Measurements from ENCODE around the gene RNF14.
"Not testable (repeated sequence)": the region's sequence is repeated elsewhere in the genome, so short reads cannot be mapped to it uniquely, and the experiment has no call there.

The RNF14 gene

DNA sequence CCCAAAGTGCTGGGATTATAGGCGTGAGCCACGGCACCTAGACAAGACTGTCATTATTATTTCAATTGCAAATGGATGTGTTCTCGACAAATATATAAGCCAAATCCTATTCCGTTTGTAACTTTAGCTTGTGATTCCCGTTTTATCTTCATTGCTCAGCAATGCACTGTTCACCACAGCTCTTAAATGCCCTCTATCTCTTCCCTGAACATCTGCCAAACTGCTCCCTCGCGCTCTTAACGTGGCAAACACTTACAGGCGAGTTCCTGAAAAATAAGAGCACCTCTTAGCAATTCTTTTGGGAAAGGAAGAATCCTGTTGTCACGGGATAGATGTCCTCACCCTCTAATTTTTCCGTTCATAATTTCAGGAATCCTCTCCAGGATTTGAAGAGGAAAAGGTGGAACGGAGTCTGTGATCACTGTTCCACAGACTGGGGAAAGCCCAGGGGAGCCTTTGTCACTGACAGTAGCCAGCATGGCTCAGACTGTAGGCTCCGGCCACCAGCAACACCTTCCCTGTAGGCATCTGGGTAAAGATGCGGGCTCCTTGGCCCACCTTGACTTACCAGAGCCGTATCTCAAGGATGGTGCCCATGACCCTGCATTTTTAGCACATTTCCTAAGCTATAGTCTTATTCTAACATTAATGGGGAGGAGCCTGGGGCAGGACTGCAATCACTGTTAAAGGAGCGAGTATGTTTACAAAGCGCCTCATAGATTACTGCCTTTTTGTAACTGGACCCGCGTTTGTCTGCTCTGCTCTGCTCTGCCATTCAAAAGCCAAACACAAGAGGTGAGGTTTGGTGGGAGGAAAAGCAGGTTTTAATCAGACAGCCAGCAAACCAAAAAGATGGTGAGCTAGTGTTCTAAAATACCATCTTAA, 64.1 kb downstream of the RNF14 start:
- TF ChIP-seq CTCF (conservative IDR thresholded peaks at IDR 0.05; ENCODE audit: control insufficient read depth, insufficient read depth, low read depth, low read length): no peak
- no peak overlapping the region for H3K4me3 ChIP-seq (ENCODE audit: control insufficient read depth, low read depth, low read length)
- no peak for DNase-seq (ENCODE audit: low read depth)

- not testable (repeated sequence) for DNase-seq (ENCODE audit: low read depth)
Measured at GRCh38 chr5:142033632-142034567, 65.0 kb downstream of the RNF14 start.

DNA sequence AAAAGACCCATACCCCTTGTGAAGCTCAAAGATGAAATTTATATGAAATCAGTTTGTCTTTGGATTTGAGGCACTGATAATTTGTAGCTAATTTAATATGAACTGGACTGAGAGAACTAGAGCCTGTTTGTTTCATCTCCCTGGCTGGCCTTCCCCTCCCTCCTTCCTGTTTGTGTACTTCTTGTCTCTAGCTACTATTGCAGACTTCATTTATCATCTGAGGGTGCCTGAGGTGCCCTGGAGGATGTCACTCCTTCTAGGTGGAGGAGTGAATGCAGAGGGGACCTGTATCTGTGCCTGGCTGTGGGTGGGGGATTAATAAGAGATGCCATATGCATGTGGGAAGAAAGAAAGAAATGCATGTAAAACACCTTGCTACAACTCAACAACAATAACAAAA, 66.1 kb downstream of the RNF14 start:
- DNase-seq (ENCODE audit: low read depth): no peak
- H3K4me3 ChIP-seq (ENCODE audit: control insufficient read depth, low read depth, low read length): no peak overlapping the region
- no peak for TF ChIP-seq CTCF (conservative IDR thresholded peaks at IDR 0.05; ENCODE audit: control insufficient read depth, insufficient read depth, low read depth, low read length)

More at GRCh38 chr5:142033632-142034567, 65.0 kb downstream of the RNF14 start:
- H3K4me3 ChIP-seq (ENCODE audit: control insufficient read depth, low read depth, low read length): not testable (repeated sequence)

- no peak for DNase-seq (ENCODE audit: low read depth)
- no peak for TF ChIP-seq CTCF (conservative IDR thresholded peaks at IDR 0.05; ENCODE audit: control insufficient read depth, insufficient read depth, low read depth, low read length)
- no peak overlapping the region for H3K4me3 ChIP-seq (ENCODE audit: control insufficient read depth, low read depth, low read length)
Measured at GRCh38 chr5:142036918-142037317, 68.0 kb downstream of the RNF14 start.

DNA sequence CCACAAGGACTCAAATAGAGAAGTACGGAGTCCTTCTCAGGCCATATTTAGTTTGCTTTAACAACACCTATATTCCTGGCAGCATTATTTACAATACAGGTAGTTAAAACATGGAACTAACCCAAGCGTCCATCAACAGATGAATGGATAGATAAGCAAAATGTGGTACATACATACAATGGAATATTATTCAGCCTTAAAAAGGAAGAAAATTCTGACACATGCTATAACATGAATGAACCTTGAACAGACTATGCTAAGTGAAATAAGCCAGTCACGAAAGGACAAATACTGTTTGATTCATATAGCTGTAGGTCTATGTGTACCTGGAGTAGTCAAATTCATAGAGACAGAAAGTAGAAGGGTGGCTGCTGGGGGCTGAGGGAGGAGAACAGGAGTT, 68.7 kb downstream of the RNF14 start:
- not testable (repeated sequence) for H3K4me3 ChIP-seq (ENCODE audit: control insufficient read depth, low read depth, low read length); DNase-seq (ENCODE audit: low read depth)

- no peak for TF ChIP-seq CTCF (conservative IDR thresholded peaks at IDR 0.05; ENCODE audit: control insufficient read depth, insufficient read depth, low read depth, low read length)
- no peak for DNase-seq (ENCODE audit: low read depth)
- no peak overlapping the region for H3K4me3 ChIP-seq (ENCODE audit: control insufficient read depth, low read depth, low read length)
Measured at GRCh38 chr5:142038735-142039134, 69.8 kb downstream of the RNF14 start.
